Fibroblast of the aortic adventitia (primary cell): ENCODE results near the gene IFTAP. TPM values are rescaled to one million over a fixed set of nuclear protein-coding genes. Genes with fewer than 3 reads are reported as not detected.

ENCODE experiments used
- DNase-seq: peaks from one replicate; pipeline ENCODE4 v3.0.0-alpha.2; 2010; ENCODE audit warnings: low read depth
- H3K4me3 ChIP-seq: 2 replicates; pipeline ENCODE4 v1.5.1; 2011; ENCODE audit warnings: low read depth, mild to moderate bottlenecking, control low read depth, low read length, moderate library complexity
- total RNA-seq: library from RNA; depleted of rRNA; stranded (reverse); fragments of >200 nt; gene quantifications from 2 replicates; pipeline ENCODE4 v1.2.3, GENCODE V29; 2012; ENCODE audit warnings: low replicate concordance
- TF ChIP-seq, protein P1 (sequence below): IDR thresholded peaks from 2 replicates; pipeline ENCODE4 v1.5.1; 2011; ENCODE audit warnings: mild to moderate bottlenecking, low read length, control low read depth, inconsistent platforms; ENCODE audit not compliant: insufficient read depth

IFTAP gene
- total RNA-seq, 1 donor: 43.8 TPM

DNA sequence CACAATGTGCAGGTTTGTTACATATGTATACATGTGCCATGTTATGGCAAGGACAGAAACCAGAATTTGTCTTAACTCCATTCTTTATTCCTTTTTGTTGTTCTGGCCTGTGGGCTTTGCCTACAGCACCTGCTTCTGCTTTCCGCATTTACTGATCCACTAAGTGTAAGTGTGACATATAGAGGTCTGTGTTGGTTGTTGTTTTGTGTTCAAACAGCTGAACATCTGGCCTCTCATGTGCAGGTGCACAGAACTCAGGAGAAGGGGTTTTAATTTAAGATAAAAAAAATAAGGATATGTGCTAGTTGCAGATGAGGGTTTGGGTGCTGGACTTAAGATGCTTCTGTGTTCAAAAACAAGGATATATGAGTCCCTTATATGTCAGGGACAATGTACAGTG is 89.5 kb downstream of the IFTAP start:
- DNase-seq: no peak
- H3K4me3 ChIP-seq: no peak overlapping the region
- TF ChIP-seq, protein P1, sequence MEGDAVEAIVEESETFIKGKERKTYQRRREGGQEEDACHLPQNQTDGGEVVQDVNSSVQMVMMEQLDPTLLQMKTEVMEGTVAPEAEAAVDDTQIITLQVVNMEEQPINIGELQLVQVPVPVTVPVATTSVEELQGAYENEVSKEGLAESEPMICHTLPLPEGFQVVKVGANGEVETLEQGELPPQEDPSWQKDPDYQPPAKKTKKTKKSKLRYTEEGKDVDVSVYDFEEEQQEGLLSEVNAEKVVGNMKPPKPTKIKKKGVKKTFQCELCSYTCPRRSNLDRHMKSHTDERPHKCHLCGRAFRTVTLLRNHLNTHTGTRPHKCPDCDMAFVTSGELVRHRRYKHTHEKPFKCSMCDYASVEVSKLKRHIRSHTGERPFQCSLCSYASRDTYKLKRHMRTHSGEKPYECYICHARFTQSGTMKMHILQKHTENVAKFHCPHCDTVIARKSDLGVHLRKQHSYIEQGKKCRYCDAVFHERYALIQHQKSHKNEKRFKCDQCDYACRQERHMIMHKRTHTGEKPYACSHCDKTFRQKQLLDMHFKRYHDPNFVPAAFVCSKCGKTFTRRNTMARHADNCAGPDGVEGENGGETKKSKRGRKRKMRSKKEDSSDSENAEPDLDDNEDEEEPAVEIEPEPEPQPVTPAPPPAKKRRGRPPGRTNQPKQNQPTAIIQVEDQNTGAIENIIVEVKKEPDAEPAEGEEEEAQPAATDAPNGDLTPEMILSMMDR: no peak

DNA sequence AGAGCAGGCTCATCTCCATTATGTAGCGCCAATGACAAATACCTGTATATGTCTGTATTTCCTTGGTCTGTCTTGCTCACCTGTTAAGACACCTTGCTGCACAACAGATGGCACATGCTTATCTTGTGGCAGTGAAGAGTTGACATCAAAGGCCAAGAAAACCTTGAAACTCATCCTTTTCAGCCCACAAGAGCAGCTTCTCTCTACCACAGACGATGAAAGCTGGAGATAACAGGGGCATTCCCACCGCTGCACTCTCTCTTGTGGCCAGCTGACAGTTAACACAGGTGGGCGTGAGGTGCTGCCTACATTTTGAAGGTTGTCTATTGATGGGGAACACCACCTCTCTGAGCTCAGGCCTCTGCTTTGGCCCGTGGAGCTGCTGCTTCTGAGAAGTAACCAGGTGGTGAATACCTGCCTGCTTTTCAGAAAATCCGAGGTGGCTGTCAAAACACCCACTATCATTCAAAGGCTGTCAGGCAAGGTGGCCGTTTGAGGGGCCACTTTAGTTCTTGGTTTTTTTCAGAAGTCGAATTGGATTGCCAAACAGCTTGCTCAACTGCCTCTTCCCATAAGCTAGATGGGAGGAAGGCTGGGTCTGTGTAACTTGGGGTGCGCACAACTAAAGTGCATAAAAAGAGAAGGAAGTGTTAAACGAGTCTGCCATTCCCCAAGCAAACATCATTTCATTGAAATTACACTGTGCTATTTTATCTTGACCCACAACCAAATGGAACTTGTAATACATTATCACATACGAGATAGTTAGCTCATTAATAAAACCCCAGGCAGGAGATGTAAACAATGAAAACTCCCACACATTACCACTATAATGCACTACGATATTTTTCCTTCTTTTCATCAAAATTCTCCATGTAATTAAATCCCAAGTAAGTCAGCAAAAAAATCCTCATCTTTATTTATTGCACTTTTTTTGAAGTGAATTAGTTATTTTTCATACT is 90.8 kb downstream of the IFTAP start:
- TF ChIP-seq, protein P1: no peak
- no peak for DNase-seq
- no peak overlapping the region for H3K4me3 ChIP-seq

GRCh38 chr11:36688132-36688531 is 93.8 kb downstream of the IFTAP start:
- no peak for DNase-seq
- TF ChIP-seq, protein P1: no peak
- H3K4me3 ChIP-seq: no peak overlapping the region

GRCh38 chr11:36688571-36689291 is 94.4 kb downstream of the IFTAP start:
- DNase-seq: no peak
- H3K4me3 ChIP-seq: no peak overlapping the region
- TF ChIP-seq, protein P1: no peak

- TF ChIP-seq, protein P1: no peak
- no peak for DNase-seq
- H3K4me3 ChIP-seq: no peak overlapping the region
Measured at GRCh38 chr11:36689442-36689841, 95.1 kb downstream of the IFTAP start.

GRCh38 chr11:36692704-36693103 is 98.4 kb downstream of the IFTAP start:
- TF ChIP-seq, protein P1: no peak
- peak; percentile 6 for DNase-seq
- H3K4me3 ChIP-seq: no peak overlapping the region
